Measurements from ENCODE around the gene ANO6. TPM values are rescaled to one million over a fixed set of nuclear protein-coding genes. Genes with fewer than 3 reads are reported as not detected.
"Not testable (repeated sequence)": the region's sequence is repeated elsewhere in the genome, so short reads cannot be mapped to it uniquely, and the experiment has no call there.

ANO6 gene
- polyA plus RNA-seq, 1 donor (not counting 4 experiments of a cell fraction or from before 2014, with no cell fraction given), result 64.3 TPM

DNA sequence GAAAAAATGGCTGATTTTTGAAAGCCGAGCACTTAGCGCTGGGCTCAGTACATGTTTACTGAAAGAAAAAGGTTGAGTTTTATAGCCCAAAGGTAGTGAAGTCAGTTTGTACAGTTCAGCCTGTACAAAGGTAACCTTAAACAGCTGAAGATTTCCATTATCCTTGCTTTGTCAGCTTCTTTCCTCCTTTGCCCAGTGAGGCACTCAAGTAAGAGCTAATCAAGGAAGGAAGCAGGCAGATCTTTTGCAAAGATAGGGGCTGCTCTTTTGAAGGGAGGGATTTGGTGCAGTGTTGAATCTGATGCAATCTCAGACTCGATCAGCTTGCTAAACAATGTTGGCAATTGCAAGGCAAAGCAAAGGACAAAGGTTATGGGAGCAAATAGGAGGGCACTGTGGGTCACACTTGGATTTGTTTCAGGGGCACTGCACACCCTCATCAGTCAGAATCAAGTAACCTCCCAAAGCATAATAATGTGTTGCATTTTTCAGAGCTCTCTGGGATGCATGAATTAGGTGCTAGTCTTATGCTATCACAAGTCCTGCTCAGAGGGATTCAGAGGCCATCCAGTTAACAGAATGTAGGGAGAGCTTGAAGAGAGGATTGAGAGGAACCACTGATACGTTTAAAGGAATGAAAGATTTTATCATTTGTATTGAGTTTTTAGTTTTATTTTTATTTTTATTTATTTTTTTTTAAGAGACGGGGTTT is 44.4 kb downstream of the ANO6 start:
- Histone ChIP-seq H3K79me2 (ENCODE audit: control insufficient read depth, insufficient read depth, low read length) (peaks cover 82% of the 10 kb centered on the region), H3K27ac (ENCODE audit: control insufficient read depth, insufficient read depth, low read length) (no peak overlapping the region), H3K4me1 (ENCODE audit: control insufficient read depth, extremely low read depth, insufficient read depth, low read length) (peaks cover 11% of the 10 kb centered on the region), H2AFZ (ENCODE audit: control insufficient read depth, low read length) (no peak overlapping the region), H3K27me3 (ENCODE audit: control insufficient read depth, extremely low read depth, insufficient read depth, low read length) (no peaks in the 10 kb centered on the region), H3K9me1 (ENCODE audit: control insufficient read depth, extremely low read depth, insufficient read depth, low read length) (no peaks in the 10 kb centered on the region), H4K20me1 (ENCODE audit: control insufficient read depth, extremely low read depth, insufficient read depth, low read length) (no peaks in the 10 kb centered on the region), H3K9ac (ENCODE audit: control insufficient read depth, extremely low read depth, insufficient read depth, low read length) (no peak overlapping the region), H3K36me3 (ENCODE audit: control insufficient read depth in 2 of 2, extremely low read depth in 1 of 2, insufficient read depth in 2 of 2, low read length in 2 of 2) (peaks cover 0 to 3% of the 10 kb centered on the region in 2 experiments), H3K4me3 (ENCODE audit: control insufficient read depth in 2 of 3, extremely low read depth in 1 of 3, insufficient read depth in 2 of 3, low read depth in 1 of 3, low read length in 3 of 3) (no peak overlapping the region), H3K9me3 (ENCODE audit: control insufficient read depth, low read depth, low read length) (no peaks in the 10 kb centered on the region), H3K4me2 (ENCODE audit: control insufficient read depth, extremely low read depth, insufficient read depth, low read depth, low read length) (peak overlapping the region; percentile 4)
- no peak for DNase-seq (ENCODE audit: low read depth, low spot score)
- no peak for TF ChIP-seq EZH2 (IDR thresholded peaks at IDR 0.05; ENCODE audit: low read length)
- TF ChIP-seq, protein P1, sequence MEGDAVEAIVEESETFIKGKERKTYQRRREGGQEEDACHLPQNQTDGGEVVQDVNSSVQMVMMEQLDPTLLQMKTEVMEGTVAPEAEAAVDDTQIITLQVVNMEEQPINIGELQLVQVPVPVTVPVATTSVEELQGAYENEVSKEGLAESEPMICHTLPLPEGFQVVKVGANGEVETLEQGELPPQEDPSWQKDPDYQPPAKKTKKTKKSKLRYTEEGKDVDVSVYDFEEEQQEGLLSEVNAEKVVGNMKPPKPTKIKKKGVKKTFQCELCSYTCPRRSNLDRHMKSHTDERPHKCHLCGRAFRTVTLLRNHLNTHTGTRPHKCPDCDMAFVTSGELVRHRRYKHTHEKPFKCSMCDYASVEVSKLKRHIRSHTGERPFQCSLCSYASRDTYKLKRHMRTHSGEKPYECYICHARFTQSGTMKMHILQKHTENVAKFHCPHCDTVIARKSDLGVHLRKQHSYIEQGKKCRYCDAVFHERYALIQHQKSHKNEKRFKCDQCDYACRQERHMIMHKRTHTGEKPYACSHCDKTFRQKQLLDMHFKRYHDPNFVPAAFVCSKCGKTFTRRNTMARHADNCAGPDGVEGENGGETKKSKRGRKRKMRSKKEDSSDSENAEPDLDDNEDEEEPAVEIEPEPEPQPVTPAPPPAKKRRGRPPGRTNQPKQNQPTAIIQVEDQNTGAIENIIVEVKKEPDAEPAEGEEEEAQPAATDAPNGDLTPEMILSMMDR (optimal IDR thresholded peaks at IDR 0.05 in 1 of 3, IDR thresholded peaks at IDR 0.05 in 1 of 3, conservative IDR thresholded peaks at IDR 0.05 in 1 of 3; ENCODE audit: extremely low read depth in 1 of 3, insufficient read depth in 2 of 3, low read length in 3 of 3), result no peak
- FAIRE-seq, result no peak
- dilution Hi-C loops (cut with MboI; ENCODE audit: extremely low pct_ligation_motif_present, low sequenced_read_pairs), result no loop called here

DNA sequence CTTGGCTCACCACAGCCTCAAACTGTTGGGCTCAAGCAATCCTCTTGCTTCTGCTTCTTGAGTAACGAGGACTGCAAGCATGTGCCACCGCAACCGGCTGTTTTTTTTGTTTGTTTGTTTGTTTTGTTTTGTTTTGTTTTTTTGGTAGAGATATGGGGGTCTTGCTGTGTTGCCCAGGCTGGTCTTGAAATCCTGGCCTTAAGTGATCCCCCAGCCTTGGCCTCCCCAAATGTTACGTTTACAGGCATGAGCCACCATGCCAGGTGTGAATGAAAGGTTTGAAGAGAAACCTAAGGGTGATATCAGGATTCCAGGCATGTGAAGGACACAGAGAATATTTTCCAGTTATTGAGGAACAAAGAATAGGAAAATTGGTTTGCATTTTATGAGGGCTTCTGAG is 45.0 kb downstream of the ANO6 start:
- H3K4me2 ChIP-seq (ENCODE audit: control insufficient read depth, extremely low read depth, insufficient read depth, low read depth, low read length), result no peak overlapping the region
- no peaks in the 10 kb centered on the region for H3K27me3 ChIP-seq (ENCODE audit: control insufficient read depth, extremely low read depth, insufficient read depth, low read length)
- H3K9ac ChIP-seq (ENCODE audit: control insufficient read depth, extremely low read depth, insufficient read depth, low read length), result no peak overlapping the region
- H3K4me1 ChIP-seq (ENCODE audit: control insufficient read depth, extremely low read depth, insufficient read depth, low read length), result peaks cover 11% of the 10 kb centered on the region
- H3K79me2 ChIP-seq (ENCODE audit: control insufficient read depth, insufficient read depth, low read length), result peaks cover 82% of the 10 kb centered on the region
- H3K9me3 ChIP-seq (ENCODE audit: control insufficient read depth, low read depth, low read length), result no peaks in the 10 kb centered on the region
- dilution Hi-C loops (cut with MboI; ENCODE audit: extremely low pct_ligation_motif_present, low sequenced_read_pairs), result no loop called here
- TF ChIP-seq EZH2 (IDR thresholded peaks at IDR 0.05; ENCODE audit: low read length), result no peak
- TF ChIP-seq, protein P1 (optimal IDR thresholded peaks at IDR 0.05 in 1 of 3, IDR thresholded peaks at IDR 0.05 in 1 of 3, conservative IDR thresholded peaks at IDR 0.05 in 1 of 3; ENCODE audit: extremely low read depth in 1 of 3, insufficient read depth in 2 of 3, low read length in 3 of 3), result no peak
- H2AFZ ChIP-seq (ENCODE audit: control insufficient read depth, low read length), result no peak overlapping the region
- H3K9me1 ChIP-seq (ENCODE audit: control insufficient read depth, extremely low read depth, insufficient read depth, low read length), result no peaks in the 10 kb centered on the region
- FAIRE-seq (no peak), DNase-seq (ENCODE audit: low read depth, low spot score) (no peak)
- H3K4me3 ChIP-seq (ENCODE audit: control insufficient read depth in 2 of 3, extremely low read depth in 1 of 3, insufficient read depth in 2 of 3, low read depth in 1 of 3, low read length in 3 of 3), result no peak overlapping the region
- H4K20me1 ChIP-seq (ENCODE audit: control insufficient read depth, extremely low read depth, insufficient read depth, low read length), result no peaks in the 10 kb centered on the region
- no peak overlapping the region for H3K27ac ChIP-seq (ENCODE audit: control insufficient read depth, insufficient read depth, low read length)
- peaks cover 0 to 3% of the 10 kb centered on the region in 2 experiments for H3K36me3 ChIP-seq (ENCODE audit: control insufficient read depth in 2 of 2, extremely low read depth in 1 of 2, insufficient read depth in 2 of 2, low read length in 2 of 2)

DNA sequence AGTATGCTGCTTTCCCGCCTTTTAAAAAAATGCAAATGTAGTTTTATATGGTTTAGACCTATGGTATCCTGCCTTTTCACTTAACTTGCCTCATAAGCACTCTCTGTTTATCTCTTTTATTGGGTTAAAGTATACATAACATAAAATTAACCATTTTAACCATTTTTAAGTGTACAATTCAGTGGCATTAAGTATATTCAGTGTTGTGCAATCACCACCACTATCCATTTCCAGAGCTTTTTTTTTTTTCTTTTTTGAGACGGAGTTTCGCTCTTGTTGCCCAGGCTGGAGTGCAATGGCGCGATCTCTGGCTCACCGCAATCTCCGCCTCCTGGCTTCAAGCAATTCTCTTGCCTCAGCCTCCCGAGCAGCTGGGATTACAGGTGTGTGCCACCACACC is 46.3 kb downstream of the ANO6 start:
- DNase-seq (ENCODE audit: low read depth, low spot score); H3K9me1 ChIP-seq (ENCODE audit: control insufficient read depth, extremely low read depth, insufficient read depth, low read length); H3K9ac ChIP-seq (ENCODE audit: control insufficient read depth, extremely low read depth, insufficient read depth, low read length); H3K36me3 ChIP-seq (ENCODE audit: control insufficient read depth in 2 of 2, extremely low read depth in 1 of 2, insufficient read depth in 2 of 2, low read length in 2 of 2); H2AFZ ChIP-seq (ENCODE audit: control insufficient read depth, low read length); H3K27me3 ChIP-seq (ENCODE audit: control insufficient read depth, extremely low read depth, insufficient read depth, low read length); dilution Hi-C loops (cut with MboI; ENCODE audit: extremely low pct_ligation_motif_present, low sequenced_read_pairs); H3K9me3 ChIP-seq (ENCODE audit: control insufficient read depth, low read depth, low read length); H3K4me3 ChIP-seq (ENCODE audit: control insufficient read depth in 2 of 3, extremely low read depth in 1 of 3, insufficient read depth in 2 of 3, low read depth in 1 of 3, low read length in 3 of 3); FAIRE-seq; H4K20me1 ChIP-seq (ENCODE audit: control insufficient read depth, extremely low read depth, insufficient read depth, low read length); H3K4me2 ChIP-seq (ENCODE audit: control insufficient read depth, extremely low read depth, insufficient read depth, low read depth, low read length); H3K27ac ChIP-seq (ENCODE audit: control insufficient read depth, insufficient read depth, low read length): not testable (repeated sequence)
- Histone ChIP-seq H3K79me2 (ENCODE audit: control insufficient read depth, insufficient read depth, low read length) (peaks cover 84% of the 10 kb centered on the region), H3K4me1 (ENCODE audit: control insufficient read depth, extremely low read depth, insufficient read depth, low read length) (peaks cover 11% of the 10 kb centered on the region)

Measured in keratinocyte (primary cell).